Endothelial cell of umbilical vein (primary cell): Measurements from ENCODE around the gene NIPBL. TPM values are rescaled to one million over a fixed set of nuclear protein-coding genes. Genes with fewer than 3 reads are reported as not detected.
A peak's percentile ranks its signal among the peaks of the same experiment; 100 is the strongest.

Experiments used
- BruUV-seq: library from RNA; stranded (reverse); fragments of 400-500 nt; replicated peaks from 2 replicates; lab custom pipeline; 2021; lab: Mats Ljungman, UMichigan
- CTCF ChIA-PET: fragments of 300-600, 350-600 bp; sonication (Branson Sonifier 250); formaldehyde crosslinking; loops from one replicate; lab custom pipeline; 2021; ENCODE audit warnings: antibody characterized with exemption, inconsistent platforms; lab: Charles Lee
- POLR2A ChIA-PET: fragments of 300-600, 350-600 bp; sonication (Branson Sonifier 250); formaldehyde crosslinking; loops from one replicate; lab custom pipeline; 2021; ENCODE audit warnings: antibody characterized with exemption, inconsistent platforms; lab: Charles Lee
- DNase-seq: peaks from one replicate; pipeline ENCODE4 v3.0.0-alpha.2; 2011; ENCODE audit warnings: low read depth, low spot score
- FAIRE-seq: peaks from 2 replicates; lab custom pipeline; 2011; peaks lifted over from hg19 to GRCh38; lab: Jason Lieb, UNC
- H2AFZ ChIP-seq: 2 replicates; pipeline ENCODE4 v1.6.0; 2012; ENCODE audit warnings: low read depth, low read length, control low read depth, inconsistent platforms
- H3K27ac ChIP-seq: 2 replicates; pipeline ENCODE4 v1.5.1; 2011; ENCODE audit warnings: low read depth, mild to moderate bottlenecking, control low read depth, low read length, moderate library complexity; ENCODE audit not compliant: insufficient read depth
- H3K27me3 ChIP-seq, 2 experiments: 2 replicates each; pipeline versions ENCODE4 v1.6.0 to v1.6.1; 2011; ENCODE audit warnings: low read length in 2 of 2, mixed read lengths in 1 of 2; ENCODE audit not compliant: control insufficient read depth in 2 of 2, insufficient read depth in 2 of 2
- H3K36me3 ChIP-seq, 2 experiments: 2 replicates in 1 of 2; 3 replicates in 1 of 2; pipeline ENCODE4 v1.5.1; 2011; ENCODE audit warnings: low read length in 2 of 2, mild to moderate bottlenecking in 1 of 2, moderate library complexity in 1 of 2; ENCODE audit not compliant: control insufficient read depth in 2 of 2, insufficient read depth in 2 of 2; ENCODE audit errors: extremely low read depth in 1 of 2
- H3K4me1 ChIP-seq: 3 replicates; pipeline ENCODE4 v1.5.1; 2011; ENCODE audit warnings: mild to moderate bottlenecking, low read length; ENCODE audit not compliant: control insufficient read depth, insufficient read depth; ENCODE audit errors: extremely low read depth
- H3K4me2 ChIP-seq: 2 replicates; pipeline ENCODE4 v1.6.1; 2011; ENCODE audit warnings: low read length, control low read depth, mixed read lengths; ENCODE audit not compliant: insufficient read depth
- H3K4me3 ChIP-seq, 3 experiments: fragments of 200-600 bp in 1 of 3; sonication (generic), shearing (Covaris generic) in 1 of 3; replicated peaks in 1 of 3; 2 replicates each; pipeline ENCODE4 v1.5.1; 2011 to 2016; ENCODE audit warnings: control low read depth in 3 of 3, low read length in 3 of 3, mild to moderate bottlenecking in 2 of 3, inconsistent platforms in 1 of 3, low read depth in 1 of 3, moderate library complexity in 1 of 3; ENCODE audit not compliant: insufficient read depth in 1 of 3
- H3K79me2 ChIP-seq: 2 replicates; pipeline ENCODE4 v1.6.0; 2012; ENCODE audit warnings: low read length, inconsistent platforms; ENCODE audit not compliant: control insufficient read depth, insufficient read depth
- H3K9ac ChIP-seq: replicated peaks from 2 replicates; pipeline ENCODE3; 2011; ENCODE audit warnings: low read length, control low read depth; ENCODE audit not compliant: insufficient read depth; ENCODE audit errors: extremely low read depth
- H3K9me1 ChIP-seq: replicated peaks from 3 replicates; pipeline ENCODE4 v1.6.0; 2011; ENCODE audit warnings: mild to moderate bottlenecking, low read length; ENCODE audit not compliant: control insufficient read depth, insufficient read depth; ENCODE audit errors: extremely low read depth
- H3K9me3 ChIP-seq: replicated peaks from 2 replicates; pipeline ENCODE4 v1.5.1; 2012; ENCODE audit warnings: low read length, inconsistent platforms; ENCODE audit not compliant: control insufficient read depth, insufficient read depth
- H4K20me1 ChIP-seq: replicated peaks from 2 replicates; pipeline ENCODE3; 2011; ENCODE audit warnings: mild to moderate bottlenecking, low read length; ENCODE audit not compliant: control insufficient read depth, insufficient read depth; ENCODE audit errors: extremely low read depth
- EZH2 ChIP-seq: IDR thresholded peaks from 2 replicates; pipeline ENCODE4 v1.6.1; 2012; ENCODE audit warnings: borderline replicate concordance, low read depth, mild to moderate bottlenecking, moderate library complexity, low read length, inconsistent platforms; ENCODE audit not compliant: severe bottlenecking
- FOS ChIP-seq: IDR thresholded peaks from 2 replicates; pipeline ENCODE4 v1.6.1; 2011; ENCODE audit warnings: mild to moderate bottlenecking, low read length, moderate library complexity, borderline replicate concordance; ENCODE audit not compliant: insufficient read depth
- GATA2 ChIP-seq: IDR thresholded peaks from 2 replicates; pipeline ENCODE4 v1.7.0; 2011; ENCODE audit warnings: low read depth, mild to moderate bottlenecking, moderate library complexity, mixed read lengths, low read length; ENCODE audit not compliant: insufficient read length, insufficient read depth
- JUN ChIP-seq: IDR thresholded peaks from 2 replicates; pipeline ENCODE4 v1.6.1; 2011; ENCODE audit warnings: borderline replicate concordance, low read depth; ENCODE audit not compliant: insufficient read length, insufficient read depth
- MYC ChIP-seq: IDR thresholded peaks from one replicate; pipeline ENCODE4 v1.6.1; 2011; ENCODE audit warnings: mild to moderate bottlenecking, low read depth, low read length
- POLR2A ChIP-seq: IDR thresholded peaks from 2 replicates; pipeline ENCODE4 v1.6.1; 2012; ENCODE audit warnings: low read depth, mild to moderate bottlenecking, control low read depth, low read length
- POLR2AphosphoS5 ChIP-seq: IDR thresholded peaks from 2 replicates; pipeline ENCODE4 v1.6.1; 2012; ENCODE audit warnings: low read depth, mild to moderate bottlenecking, control low read depth, low read length, moderate library complexity; ENCODE audit not compliant: insufficient read depth
- dilution Hi-C: fragments of 300-500 bp; cut with MboI; formaldehyde crosslinking; loops from one replicate; pipeline ENCODE4 v1.15.0; 2019; ENCODE audit warnings: low sequenced_read_pairs; ENCODE audit not compliant: extremely low pct_ligation_motif_present
- intact Hi-C: fragments of 100-400 bp; cut with micrococcal nuclease; formaldehyde crosslinking; loops from one replicate; pipeline ENCODE4 v1.10.0; 2022
- polyA plus RNA-seq, 4 experiments: library from polyadenylated mRNA; depleted of rRNA in 3 of 4; stranded (reverse) in 3 of 4; unstranded in 1 of 4; fragments of >200 nt; gene quantifications; 2 replicates each; pipeline versions ENCODE4 v1.2.1 to v1.2.3, GENCODE V29; 2011 to 2012; ENCODE audit warnings: missing spikeins in 1 of 4
- total RNA-seq: library from RNA; stranded (reverse); gene quantifications from 2 replicates; pipeline ENCODE4 v1.2.3, GENCODE V29; 2021
- TF ChIP-seq, protein P1 (sequence below): IDR thresholded peaks from 2 replicates; pipeline ENCODE4 v1.6.1; 2011; ENCODE audit not compliant: insufficient read depth, insufficient read length
- TF ChIP-seq, protein P2 (sequence below), 2 donors: IDR thresholded peaks; 1 replicate in 1 of 2; 2 replicates in 1 of 2; pipeline ENCODE4 v1.5.1; 2011; ENCODE audit warnings: low read length in 2 of 2, mild to moderate bottlenecking in 2 of 2, moderate library complexity in 2 of 2, control low read depth in 1 of 2, inconsistent platforms in 1 of 2, low read depth in 1 of 2; ENCODE audit not compliant: insufficient read depth in 1 of 2; ENCODE audit errors: extremely low read depth in 1 of 2

The NIPBL gene
- total and polyA plus RNA-seq, 2 donors (not counting 3 experiments of a cell fraction or from before 2014, with no cell fraction given): 15.5 to 50.7 TPM

DNA sequence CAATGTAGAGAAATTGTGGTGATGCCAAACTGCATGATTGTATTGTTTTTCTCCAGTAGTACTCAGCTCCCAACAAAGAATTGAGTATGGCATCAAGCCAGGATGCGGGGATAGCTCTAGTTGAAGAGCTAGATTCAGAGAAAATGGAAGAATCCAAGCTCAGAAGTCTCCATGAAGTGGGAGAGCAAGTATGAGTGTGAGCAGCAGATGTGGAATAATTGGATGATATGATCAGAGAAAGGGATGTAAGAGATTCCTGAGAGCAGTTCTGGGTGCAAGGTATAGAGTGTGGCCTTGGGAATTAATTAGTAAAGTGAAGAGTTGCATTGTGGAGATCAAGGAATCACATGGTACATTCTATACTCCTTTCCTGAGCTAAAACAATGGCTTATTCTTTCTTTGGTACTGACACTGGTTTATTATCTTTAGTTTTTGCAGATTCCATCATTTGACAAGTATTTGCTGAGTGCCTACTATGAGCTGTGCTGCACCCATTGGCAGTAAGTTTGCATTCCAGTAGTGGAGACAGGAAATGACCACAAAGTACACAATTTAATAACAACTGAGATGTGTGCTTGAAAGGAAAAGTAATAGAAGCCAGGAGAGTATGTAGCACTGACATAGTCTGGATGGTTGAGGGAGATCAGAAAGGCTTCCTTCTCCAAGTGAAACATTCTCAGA is 195.5 kb downstream of the NIPBL start:
- Histone ChIP-seq H3K9ac (peak overlapping the region; percentile 32), H3K9me3 (no peaks in the 10 kb centered on the region), H3K27me3 (no peaks in the 10 kb centered on the region), H3K4me3 (no peak overlapping the region), H2AFZ (no peak overlapping the region), H3K4me2 (peak overlapping the region; percentile 54), H3K79me2 (no peaks in the 10 kb centered on the region), H3K36me3 (no peaks in the 10 kb centered on the region), H4K20me1 (no peaks in the 10 kb centered on the region), H3K4me1 (peaks cover 22% of the 10 kb centered on the region), H3K27ac (peak overlapping the region; percentile 75), H3K9me1 (no peaks in the 10 kb centered on the region)
- ChIA-PET CTCF (interaction anchor here (1.0 to 2.3 kb wide), 5 partner anchors 8 to 332 kb away, joined by 3 to 13 read pairs (median 5); no protein-coding TSS in a partner anchor), POLR2A (interaction anchor here (0.7 kb wide), 1 partner anchor 23 kb away, joined by 5 read pairs; no protein-coding TSS in a partner anchor)
- no TSS peak for BruUV-seq
- DNase-seq: peak; percentile 77
- TF ChIP-seq FOS: peak; percentile 16
- no peak for TF ChIP-seq EZH2
- TF ChIP-seq MYC: no peak
- peak; percentile 38 for TF ChIP-seq JUN
- TF ChIP-seq POLR2A: no peak
- TF ChIP-seq, protein P1, sequence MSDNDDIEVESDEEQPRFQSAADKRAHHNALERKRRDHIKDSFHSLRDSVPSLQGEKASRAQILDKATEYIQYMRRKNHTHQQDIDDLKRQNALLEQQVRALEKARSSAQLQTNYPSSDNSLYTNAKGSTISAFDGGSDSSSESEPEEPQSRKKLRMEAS: no peak
- peak; percentile 47 for FAIRE-seq
- intact Hi-C loops (no loop called here), dilution Hi-C loops (no loop called here)

DNA sequence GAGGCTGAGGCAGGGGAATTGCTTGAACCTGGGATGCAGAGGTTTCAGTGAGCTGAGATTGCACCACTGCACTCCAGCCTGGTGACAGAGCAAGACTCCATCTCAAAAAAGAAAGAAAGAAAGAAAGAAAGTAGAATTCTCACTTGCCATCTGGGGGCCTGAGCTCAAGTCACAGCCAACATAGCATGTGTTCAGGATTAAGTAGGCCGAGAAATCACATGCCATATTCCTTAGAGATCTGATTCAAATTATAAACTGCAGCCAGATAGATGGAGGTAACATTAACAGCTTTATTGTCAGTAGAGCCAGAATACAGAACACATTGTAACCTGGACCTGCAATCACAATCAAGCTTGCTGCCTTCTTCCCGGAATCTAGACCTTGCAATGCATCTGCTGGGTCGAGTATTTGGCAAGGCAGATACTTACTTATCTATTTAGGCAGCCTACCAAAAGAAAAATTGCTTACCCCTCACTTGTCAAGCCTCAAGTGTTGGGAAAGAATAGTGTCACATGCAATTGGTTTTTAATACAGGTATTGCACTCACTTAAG is 198.9 kb downstream of the NIPBL start:
- FAIRE-seq: no peak
- DNase-seq: no peak
- Histone ChIP-seq H3K27ac (no peak overlapping the region), H2AFZ (no peak overlapping the region), H3K9ac (no peak overlapping the region), H3K9me3 (no peaks in the 10 kb centered on the region), H3K9me1 (no peaks in the 10 kb centered on the region), H3K4me3 (no peak overlapping the region), H3K4me1 (peaks cover 22% of the 10 kb centered on the region), H4K20me1 (no peaks in the 10 kb centered on the region), H3K79me2 (no peaks in the 10 kb centered on the region), H3K27me3 (no peaks in the 10 kb centered on the region), H3K36me3 (no peaks in the 10 kb centered on the region), H3K4me2 (no peak overlapping the region)
- intact Hi-C loops: no loop called here
- dilution Hi-C loops: no loop called here
- CTCF ChIA-PET: no interaction called here
- POLR2A ChIA-PET: no interaction called here
- BruUV-seq: no TSS peak
- TF ChIP-seq GATA2 (no peak), FOS (no peak), MYC (no peak), POLR2A (no peak), POLR2AphosphoS5 (no peak)
- TF ChIP-seq, protein P1: no peak
- TF ChIP-seq, protein P2, sequence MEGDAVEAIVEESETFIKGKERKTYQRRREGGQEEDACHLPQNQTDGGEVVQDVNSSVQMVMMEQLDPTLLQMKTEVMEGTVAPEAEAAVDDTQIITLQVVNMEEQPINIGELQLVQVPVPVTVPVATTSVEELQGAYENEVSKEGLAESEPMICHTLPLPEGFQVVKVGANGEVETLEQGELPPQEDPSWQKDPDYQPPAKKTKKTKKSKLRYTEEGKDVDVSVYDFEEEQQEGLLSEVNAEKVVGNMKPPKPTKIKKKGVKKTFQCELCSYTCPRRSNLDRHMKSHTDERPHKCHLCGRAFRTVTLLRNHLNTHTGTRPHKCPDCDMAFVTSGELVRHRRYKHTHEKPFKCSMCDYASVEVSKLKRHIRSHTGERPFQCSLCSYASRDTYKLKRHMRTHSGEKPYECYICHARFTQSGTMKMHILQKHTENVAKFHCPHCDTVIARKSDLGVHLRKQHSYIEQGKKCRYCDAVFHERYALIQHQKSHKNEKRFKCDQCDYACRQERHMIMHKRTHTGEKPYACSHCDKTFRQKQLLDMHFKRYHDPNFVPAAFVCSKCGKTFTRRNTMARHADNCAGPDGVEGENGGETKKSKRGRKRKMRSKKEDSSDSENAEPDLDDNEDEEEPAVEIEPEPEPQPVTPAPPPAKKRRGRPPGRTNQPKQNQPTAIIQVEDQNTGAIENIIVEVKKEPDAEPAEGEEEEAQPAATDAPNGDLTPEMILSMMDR (IDR thresholded peaks at IDR 0.05; ENCODE audit: extremely low read depth in 1 of 2, insufficient read depth in 1 of 2, low read depth in 1 of 2, low read length in 2 of 2): no peak
